Stimulated activated naive CD8-positive, alpha-beta T cell treated with anti-CD3 and anti-CD28 coated beads, Interleukin-15, Interleukin-2, amounts not matched to agents 100 U/mL and 50 U/mL, for 24 hours (primary cell): Measurements from ENCODE around the gene MPIG6B.

ENCODE experiments used
- ATAC-seq: fragments of 150-1000 bp; cut with Tn5 transposase; one replicate; pipeline ENCODE4 v1.10.0; 2021
- DNase-seq: peaks from one replicate; pipeline ENCODE4 v3.0.0; 2021

Gene MPIG6B

GRCh38 chr6:31737991-31738979, 15.1 kb downstream of the MPIG6B start:
- DNase-seq (peak; percentile 70), ATAC-seq (peak; percentile 7)

GRCh38 chr6:31739639-31740396, 16.6 kb downstream of the MPIG6B start, which contains the start of gene MSH5:
TSS of gene MSH5 (plus strand) at chr6:31740005. CDS start at chr6:31740467, 462 bp downstream.
- DNase-seq (peak; percentile 98), ATAC-seq (peak; percentile 87)

GRCh38 chr6:31740397-31741223, 17.4 kb downstream of the MPIG6B start:
- ATAC-seq (no peak), DNase-seq (no peak)

GRCh38 chr6:31741815-31742214, 18.6 kb downstream of the MPIG6B start:
- ATAC-seq (no peak), DNase-seq (no peak)

GRCh38 chr6:31742894-31743293, 19.7 kb downstream of the MPIG6B start:
- ATAC-seq (no peak), DNase-seq (no peak)

GRCh38 chr6:31744422-31744821, 21.2 kb downstream of the MPIG6B start:
- no peak for ATAC-seq
- DNase-seq: no peak

GRCh38 chr6:31749301-31750036, 26.3 kb downstream of the MPIG6B start:
- DNase-seq: no peak

GRCh38 chr6:31750411-31751022, 27.3 kb downstream of the MPIG6B start:
- no peak for ATAC-seq
- DNase-seq: no peak

More at GRCh38 chr6:31749301-31750036, 26.3 kb downstream of the MPIG6B start:
- no peak for ATAC-seq

GRCh38 chr6:31752739-31753319, 29.7 kb downstream of the MPIG6B start:
- DNase-seq (no peak), ATAC-seq (no peak)

GRCh38 chr6:31758281-31758680, 35.1 kb downstream of the MPIG6B start:
- DNase-seq: no peak
- ATAC-seq: no peak

GRCh38 chr6:31760790-31761189, 37.6 kb downstream of the MPIG6B start:
- DNase-seq: no peak
- no peak for ATAC-seq

- no peak for DNase-seq
- ATAC-seq: no peak
Observed at GRCh38 chr6:31761343-31761742, 38.2 kb downstream of the MPIG6B start.

- ATAC-seq: no peak
- DNase-seq: no peak
Observed at GRCh38 chr6:31762356-31762755, 39.2 kb downstream of the MPIG6B start, which contains the start of gene SAPCD1. TSS of gene SAPCD1 (plus strand) at chr6:31762656. CDS start at chr6:31763055, 399 bp downstream.

- DNase-seq (no peak), ATAC-seq (no peak)
Observed at GRCh38 chr6:31762878-31763618, 39.9 kb downstream of the MPIG6B start.

GRCh38 chr6:31763619-31763940, 40.4 kb downstream of the MPIG6B start:
- DNase-seq: no peak
- ATAC-seq: no peak

GRCh38 chr6:31764198-31764597, 41.0 kb downstream of the MPIG6B start:
- no peak for ATAC-seq
- DNase-seq: no peak

- ATAC-seq (peak; percentile 32), DNase-seq (no peak)
Observed at GRCh38 chr6:31765559-31765909, 42.4 kb downstream of the MPIG6B start.

- DNase-seq (no peak), ATAC-seq (peak; percentile 1)
Observed at GRCh38 chr6:31765910-31766794, 43.0 kb downstream of the MPIG6B start.
